Adipocyte (in vitro differentiated cells): Measurements from ENCODE around the gene ASIC1.

Experiments used
- DNase-seq: peaks from one replicate; pipeline ENCODE4 v3.0.0-alpha.2; 2015; ENCODE audit warnings: low read depth
- H3K27me3 ChIP-seq: replicated peaks from 2 replicates; pipeline ENCODE4 v1.7.0; 2013; ENCODE audit warnings: mild to moderate bottlenecking, low read length, moderate library complexity; ENCODE audit not compliant: control insufficient read depth, insufficient read depth
- H3K36me3 ChIP-seq: 2 replicates; pipeline ENCODE4 v1.7.0; 2013; ENCODE audit warnings: low read length, mild to moderate bottlenecking, moderate library complexity; ENCODE audit not compliant: control insufficient read depth, insufficient read depth, severe bottlenecking
- H3K4me1 ChIP-seq: 2 replicates; pipeline ENCODE4 v1.7.0; 2013; ENCODE audit warnings: mild to moderate bottlenecking, low read length, moderate library complexity; ENCODE audit not compliant: control insufficient read depth, insufficient read depth
- H3K4me3 ChIP-seq: 2 replicates; pipeline ENCODE4 v1.7.0; 2013; ENCODE audit warnings: mild to moderate bottlenecking, low read length, moderate library complexity
- H3K9ac ChIP-seq: 2 replicates; pipeline ENCODE4 v1.7.0; 2013; ENCODE audit warnings: mild to moderate bottlenecking, low read length, moderate library complexity
- H3K9me3 ChIP-seq: 2 replicates; pipeline ENCODE4 v1.7.0; 2013; ENCODE audit warnings: mild to moderate bottlenecking, low read length, moderate library complexity; ENCODE audit not compliant: control insufficient read depth

ASIC1 gene

DNA sequence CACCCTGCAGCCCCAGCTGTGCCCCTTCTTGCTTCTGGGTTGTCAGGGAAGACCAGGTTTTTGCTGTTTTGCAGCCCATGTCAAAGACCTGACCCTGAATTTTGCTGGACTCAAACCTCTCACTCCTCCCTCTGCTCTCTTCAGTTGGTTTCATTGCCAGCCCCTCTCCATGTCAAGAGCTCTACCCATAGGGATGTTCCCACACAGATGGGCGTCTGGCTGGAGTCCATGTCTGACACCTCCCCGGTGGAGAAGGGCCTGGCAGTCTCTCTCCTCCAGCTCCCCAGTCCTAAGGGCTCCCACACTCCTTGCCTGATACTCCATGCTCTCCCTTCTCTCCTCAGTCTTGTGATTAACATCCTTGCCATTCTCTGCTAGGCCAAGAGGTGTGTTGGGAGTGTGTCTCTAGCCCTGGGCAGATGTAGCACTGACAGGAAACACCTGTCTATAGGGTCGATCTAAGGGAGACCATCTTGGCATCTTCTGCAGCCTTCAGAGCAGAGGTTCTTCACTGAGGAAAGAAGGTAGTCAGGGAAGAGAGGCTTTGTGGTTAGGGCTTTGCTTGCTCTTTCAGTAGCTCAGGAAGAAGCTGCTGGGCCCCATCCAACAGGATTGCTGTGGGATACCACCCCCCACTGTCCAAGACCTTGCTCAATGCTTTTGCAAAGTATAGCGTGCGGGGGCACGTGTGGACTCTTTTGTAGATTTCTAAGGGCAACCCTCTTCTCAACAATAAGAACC, 4.7 kb downstream of the ASIC1 start:
- peaks cover 13% of the 10 kb centered on the region for H3K4me1 ChIP-seq
- no peaks in the 10 kb centered on the region for H3K27me3 ChIP-seq
- no peak overlapping the region for H3K4me3 ChIP-seq
- H3K9ac ChIP-seq: no peak overlapping the region
- no peaks in the 10 kb centered on the region for H3K36me3 ChIP-seq
- no peaks in the 10 kb centered on the region for H3K9me3 ChIP-seq
- no peak for DNase-seq

DNA sequence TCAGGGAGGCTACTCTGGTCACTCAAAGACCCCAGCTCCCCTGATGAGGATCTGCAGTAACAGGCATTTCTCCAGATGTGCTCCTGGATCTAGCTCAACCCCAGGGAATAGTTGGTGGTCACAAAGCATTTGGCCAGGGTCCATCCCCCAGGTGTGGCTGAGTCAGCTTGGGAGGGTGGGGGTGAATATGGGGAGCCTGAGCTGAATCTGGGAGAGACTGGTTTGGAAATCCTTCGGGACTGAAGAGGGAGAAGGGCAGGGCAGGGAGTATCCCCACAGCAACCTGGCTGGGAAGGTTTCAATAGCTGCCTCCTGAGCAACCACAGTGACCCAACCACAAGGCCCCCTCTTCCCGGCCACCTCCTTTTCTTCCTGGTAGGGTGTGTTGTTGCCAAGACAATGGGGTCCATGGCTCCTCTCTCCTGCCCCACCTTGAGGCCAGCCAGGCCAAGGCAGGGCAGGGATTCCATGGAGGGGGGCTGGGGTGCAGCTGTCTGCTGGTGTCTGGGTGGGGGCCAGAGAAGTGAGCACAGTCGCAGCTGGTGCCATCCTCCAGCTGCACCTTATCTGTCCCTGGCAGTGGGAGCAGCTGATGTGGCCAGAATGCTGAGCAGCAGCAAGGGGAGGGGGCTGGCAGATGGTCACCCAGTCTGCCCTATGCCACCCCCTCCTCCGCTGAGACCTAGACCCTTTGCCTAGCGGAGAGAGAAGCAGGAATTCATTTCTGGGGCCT, 5.5 kb downstream of the ASIC1 start:
- Histone ChIP-seq H3K27me3 (no peaks in the 10 kb centered on the region), H3K4me3 (no peak overlapping the region), H3K4me1 (peaks cover 11% of the 10 kb centered on the region), H3K36me3 (no peaks in the 10 kb centered on the region), H3K9me3 (no peaks in the 10 kb centered on the region), H3K9ac (no peak overlapping the region)
- no peak for DNase-seq

DNA sequence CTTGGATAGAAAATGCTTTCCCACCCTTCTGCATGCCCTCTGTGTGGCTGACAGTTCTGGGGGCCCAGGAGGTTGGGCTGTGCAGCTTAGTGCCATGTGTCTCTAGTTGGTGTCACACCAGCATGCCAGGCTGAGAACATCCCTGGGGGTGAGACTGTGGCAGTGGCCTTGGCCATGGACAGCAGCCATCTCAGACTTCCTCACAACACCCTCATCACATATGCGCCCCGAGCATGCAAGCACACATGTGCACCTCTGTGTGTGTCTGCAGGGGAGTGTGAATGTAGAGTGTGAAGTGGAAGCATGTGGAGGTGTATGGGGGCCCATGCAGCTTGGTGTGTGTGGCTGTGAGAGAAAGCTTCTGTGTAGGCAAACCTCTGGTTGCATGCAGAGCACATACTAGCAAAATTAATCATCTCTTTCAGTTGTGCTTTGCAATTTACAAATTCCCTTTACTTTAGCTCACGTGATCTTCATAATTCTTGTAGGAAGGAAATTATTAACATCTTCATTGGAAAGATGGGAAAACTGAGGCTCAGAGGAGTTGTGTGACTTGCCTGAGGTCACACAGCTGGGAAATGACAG, 8.4 kb downstream of the ASIC1 start:
- no peak overlapping the region for H3K4me3 ChIP-seq

DNA sequence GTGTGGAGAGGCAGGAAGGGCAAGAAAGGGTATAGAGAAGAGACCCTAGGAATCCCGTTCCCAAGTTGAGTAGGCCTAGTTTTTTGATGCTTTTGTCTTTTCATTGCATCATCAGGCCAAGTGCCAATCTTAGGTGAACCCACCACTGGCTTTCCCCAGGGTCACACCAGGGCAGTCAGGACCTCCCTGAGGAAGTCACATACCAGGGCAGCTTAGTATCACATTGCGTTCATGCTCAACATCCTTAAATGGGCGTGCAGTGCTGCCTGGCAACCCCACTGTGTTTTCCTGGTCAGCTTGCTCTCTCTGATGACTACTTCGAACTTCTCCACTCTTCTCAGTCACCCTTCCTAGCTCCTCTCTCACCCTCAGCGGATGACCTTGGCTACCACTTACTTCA, 9.0 kb downstream of the ASIC1 start:
- H3K9ac ChIP-seq: no peak overlapping the region
- peak; percentile 83 for DNase-seq
- H3K4me3 ChIP-seq: no peak overlapping the region
- H3K27me3 ChIP-seq: no peaks in the 10 kb centered on the region
- peaks cover 9% of the 10 kb centered on the region for H3K4me1 ChIP-seq
- H3K36me3 ChIP-seq: no peaks in the 10 kb centered on the region
- H3K9me3 ChIP-seq: no peaks in the 10 kb centered on the region

More for the DNA sequence above, 8.4 kb downstream of the ASIC1 start:
- H3K9me3 ChIP-seq: no peaks in the 10 kb centered on the region
- H3K27me3 ChIP-seq: no peaks in the 10 kb centered on the region
- peaks cover 13% of the 10 kb centered on the region for H3K4me1 ChIP-seq
- H3K36me3 ChIP-seq: no peaks in the 10 kb centered on the region
- no peak overlapping the region for H3K9ac ChIP-seq
- peak; percentile 28 for DNase-seq

DNA sequence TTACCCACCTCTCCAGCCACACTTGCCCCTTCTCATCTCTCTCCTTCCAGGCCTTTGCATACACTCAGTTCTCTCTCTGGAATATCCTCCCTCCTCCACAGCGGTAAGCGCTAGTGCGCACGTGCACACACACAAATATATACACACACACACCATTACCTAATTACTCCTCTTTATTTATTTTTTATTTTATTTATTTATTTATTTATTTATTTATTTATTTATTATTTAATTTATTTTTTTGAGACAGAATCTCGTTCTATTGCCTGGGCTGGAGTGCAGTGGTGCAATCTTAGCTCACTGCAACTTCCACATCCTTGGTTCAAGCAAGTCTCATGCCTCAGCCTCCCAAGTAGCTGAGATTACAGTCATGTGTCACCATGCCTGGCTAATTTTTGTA, 11.7 kb downstream of the ASIC1 start:
- Histone ChIP-seq H3K4me1 (peaks cover 7% of the 10 kb centered on the region), H3K9ac (no peak overlapping the region), H3K9me3 (no peaks in the 10 kb centered on the region)

DNA sequence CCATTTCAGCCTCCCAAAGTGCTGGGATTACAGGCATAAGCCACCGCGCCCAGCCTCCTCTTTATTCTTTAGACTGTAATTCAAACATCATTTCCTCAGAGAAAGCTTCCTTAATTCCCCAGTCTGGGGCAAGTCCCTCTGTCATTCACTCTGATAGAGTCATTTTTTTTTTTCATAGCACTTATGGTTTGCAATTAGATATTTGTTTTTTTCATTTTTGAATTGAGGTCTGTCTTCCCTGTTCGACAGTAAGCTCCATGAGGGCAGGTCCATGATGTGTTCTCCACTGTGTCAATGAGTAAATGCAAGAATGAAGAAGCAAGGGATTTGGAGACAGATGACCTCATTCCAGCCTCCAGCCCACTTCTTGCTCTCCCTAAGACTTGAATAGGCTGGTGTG, 12.1 kb downstream of the ASIC1 start:
- Histone ChIP-seq H3K9ac (no peak overlapping the region), H3K27me3 (no peaks in the 10 kb centered on the region), H3K4me3 (no peak overlapping the region), H3K9me3 (no peaks in the 10 kb centered on the region), H3K36me3 (no peaks in the 10 kb centered on the region), H3K4me1 (peaks cover 7% of the 10 kb centered on the region)
- DNase-seq: no peak

More for the DNA sequence above, 11.7 kb downstream of the ASIC1 start:
- no peaks in the 10 kb centered on the region for H3K27me3 ChIP-seq
- H3K4me3 ChIP-seq: no peak overlapping the region
- no peak for DNase-seq
- H3K36me3 ChIP-seq: no peaks in the 10 kb centered on the region

DNA sequence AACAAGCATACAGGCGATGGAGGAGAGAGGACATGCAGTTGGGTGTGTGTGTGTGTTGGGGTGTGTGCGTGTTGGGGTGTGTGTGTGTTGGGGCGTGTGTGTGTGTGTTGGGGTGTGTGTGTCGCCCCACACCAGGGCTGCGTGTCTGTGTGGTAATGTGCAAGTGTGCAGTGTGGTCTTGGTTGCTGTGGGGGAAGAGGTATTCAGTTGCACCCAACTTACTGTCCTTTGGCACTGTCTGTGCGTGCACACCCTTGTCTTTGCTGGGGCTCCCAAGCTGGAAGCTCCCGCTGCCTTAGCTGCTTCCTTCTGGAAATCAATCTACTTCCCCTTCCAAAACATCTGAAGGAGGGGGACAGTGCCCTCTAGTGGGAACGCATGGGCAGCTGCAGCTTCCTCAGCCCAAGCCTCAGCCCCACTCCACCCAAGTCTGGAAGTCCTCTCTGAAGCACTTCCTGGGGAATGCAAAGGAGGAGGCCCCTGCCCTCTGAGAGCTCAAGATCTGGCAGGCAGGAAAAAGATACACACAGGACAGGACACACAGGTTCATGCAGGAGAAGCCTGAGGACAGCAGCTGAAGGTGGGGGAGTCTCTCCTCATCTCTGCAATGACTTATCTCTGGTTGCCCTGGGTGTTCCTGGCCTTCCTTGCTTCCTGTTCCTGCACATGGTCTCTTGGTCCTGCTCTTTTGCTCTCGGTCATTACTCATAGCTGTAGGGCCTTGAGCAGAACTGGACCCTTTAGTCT, 13.1 kb downstream of the ASIC1 start:
- H3K9me3 ChIP-seq: no peaks in the 10 kb centered on the region
- peak overlapping the region; percentile 27 for H3K9ac ChIP-seq
- DNase-seq: peak; percentile 93
- no peaks in the 10 kb centered on the region for H3K27me3 ChIP-seq
- H3K36me3 ChIP-seq: no peaks in the 10 kb centered on the region
- H3K4me3 ChIP-seq: no peak overlapping the region
- H3K4me1 ChIP-seq: peaks cover 10% of the 10 kb centered on the region

DNA sequence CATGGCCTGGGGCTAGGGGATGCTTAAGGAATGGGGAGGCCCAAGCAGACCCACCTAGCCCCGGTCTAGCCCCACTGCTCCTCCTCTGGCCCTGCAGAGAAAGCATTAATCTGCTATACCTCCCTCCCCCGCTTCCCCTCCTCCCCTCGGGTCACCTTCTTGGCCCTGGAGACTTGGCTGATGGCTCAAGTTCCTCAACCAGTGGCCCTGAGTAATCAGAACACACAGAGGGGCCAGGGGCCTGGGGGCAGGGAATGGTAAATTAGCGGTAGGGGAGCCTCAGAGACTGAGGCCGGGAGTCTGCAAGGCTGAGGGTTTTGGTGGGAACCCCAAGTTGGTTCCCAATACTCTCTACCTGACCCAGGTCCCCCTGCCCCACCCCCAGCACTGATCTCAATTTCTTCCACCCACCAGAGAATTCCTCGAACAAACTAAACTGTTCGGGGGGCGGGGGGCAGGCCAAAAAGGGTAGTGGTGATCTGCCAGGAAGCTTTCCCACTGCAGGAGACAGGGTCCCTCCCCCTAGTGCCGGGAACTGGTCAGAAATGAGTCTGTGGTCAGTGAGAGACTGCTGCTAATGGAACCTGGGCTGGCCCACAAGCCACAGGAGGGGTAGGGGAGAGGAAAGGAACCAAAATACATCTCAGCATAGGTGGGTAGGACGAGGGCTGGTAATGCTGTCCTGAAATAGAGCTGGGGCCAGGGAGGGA, 15.0 kb downstream of the ASIC1 start:
- no peaks in the 10 kb centered on the region for H3K36me3 ChIP-seq
- DNase-seq: no peak
- no peaks in the 10 kb centered on the region for H3K27me3 ChIP-seq
- H3K4me1 ChIP-seq: peaks cover 11% of the 10 kb centered on the region
- H3K9ac ChIP-seq: no peak overlapping the region
- H3K4me3 ChIP-seq: no peak overlapping the region
- no peaks in the 10 kb centered on the region for H3K9me3 ChIP-seq

DNA sequence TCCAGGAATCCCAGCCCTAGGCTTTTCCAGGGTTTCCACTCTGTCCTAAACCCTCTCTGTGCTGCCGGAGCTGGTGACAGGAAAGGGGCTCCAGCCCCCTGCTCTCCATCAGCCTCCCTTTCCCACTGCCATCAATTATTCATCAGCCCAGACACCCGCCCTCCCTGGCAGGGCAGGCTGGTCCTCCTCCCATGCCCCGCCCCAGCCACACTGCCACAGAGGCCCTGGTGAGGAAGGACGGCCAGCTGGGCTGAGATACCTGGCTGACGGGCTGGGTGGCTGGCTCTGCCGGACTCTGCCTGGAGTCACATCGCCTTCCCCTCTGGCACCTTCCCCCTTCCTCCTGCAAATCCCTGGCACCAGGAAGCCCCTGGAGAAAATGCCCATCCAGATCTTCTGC, 15.8 kb downstream of the ASIC1 start:
- Histone ChIP-seq H3K4me3 (no peak overlapping the region), H3K9ac (no peak overlapping the region), H3K4me1 (peaks cover 11% of the 10 kb centered on the region), H3K27me3 (no peaks in the 10 kb centered on the region), H3K9me3 (no peaks in the 10 kb centered on the region), H3K36me3 (no peaks in the 10 kb centered on the region)
- DNase-seq: no peak

DNA sequence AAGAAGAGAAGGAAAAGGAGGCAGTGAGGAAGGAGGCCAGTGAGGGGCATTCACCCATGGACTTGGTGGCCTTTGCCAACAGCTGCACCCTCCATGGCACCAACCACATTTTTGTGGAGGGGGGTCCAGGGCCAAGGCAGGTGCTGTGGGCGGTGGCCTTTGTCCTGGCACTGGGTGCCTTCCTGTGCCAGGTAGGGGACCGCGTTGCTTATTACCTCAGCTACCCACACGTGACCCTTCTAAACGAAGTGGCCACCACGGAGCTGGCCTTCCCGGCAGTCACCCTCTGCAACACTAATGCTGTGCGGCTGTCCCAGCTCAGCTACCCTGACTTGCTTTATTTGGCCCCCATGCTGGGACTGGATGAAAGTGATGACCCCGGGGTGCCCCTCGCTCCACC, 16.3 kb downstream of the ASIC1 start:
- DNase-seq: no peak
- Histone ChIP-seq H3K27me3 (no peaks in the 10 kb centered on the region), H3K9ac (no peak overlapping the region), H3K4me1 (peaks cover 11% of the 10 kb centered on the region), H3K9me3 (no peaks in the 10 kb centered on the region), H3K4me3 (no peak overlapping the region), H3K36me3 (no peaks in the 10 kb centered on the region)
